Activated CD4-positive, alpha-beta T cell treated with anti-CD3 and anti-CD28 coated beads for 48 hours (primary cell): ENCODE data around the gene RPL15.

ENCODE experiments used
- DNase-seq: peaks from one replicate; pipeline ENCODE4 v3.0.0-alpha.2; 2020

The RPL15 gene

DNA sequence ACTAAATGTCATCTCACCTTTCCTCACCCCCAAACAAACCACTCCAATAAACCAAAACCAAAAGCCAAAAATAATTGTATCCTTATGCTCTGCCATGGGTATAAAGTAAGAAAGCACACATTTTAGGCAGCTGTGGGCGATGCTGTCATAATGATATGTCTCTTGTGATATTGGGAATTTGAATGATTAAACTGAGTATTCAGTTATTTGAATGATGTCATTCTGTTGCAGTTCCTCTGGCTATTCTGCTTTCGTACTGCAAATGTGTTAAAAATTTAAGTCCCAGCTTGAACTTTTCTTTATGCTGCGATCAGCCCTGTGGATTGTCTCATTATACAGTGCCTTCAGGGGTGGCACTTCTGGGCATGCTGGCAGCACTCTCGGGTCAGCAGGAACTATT, 17.3 kb downstream of the RPL15 start:
- DNase-seq = no peak

DNA sequence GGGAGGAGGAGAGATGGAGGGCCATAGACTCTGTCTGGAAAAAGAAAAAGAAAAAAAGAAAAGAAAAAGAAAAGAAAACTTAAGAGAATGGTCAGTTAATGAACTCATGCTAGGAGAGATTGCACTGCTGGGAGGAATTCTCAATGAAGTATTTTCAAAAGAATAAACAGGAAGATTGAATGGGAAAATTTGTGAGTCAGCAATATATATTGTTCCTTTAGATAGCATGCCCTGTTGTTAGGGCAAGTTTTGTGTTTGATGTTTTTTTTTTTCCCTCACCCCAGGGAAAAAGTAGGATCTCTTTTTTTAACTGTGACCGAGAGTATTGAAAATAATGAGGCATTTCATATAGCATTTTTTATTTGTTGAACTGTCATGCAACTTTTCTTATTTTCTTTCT, 20.4 kb downstream of the RPL15 start:
- DNase-seq = no peak

DNA sequence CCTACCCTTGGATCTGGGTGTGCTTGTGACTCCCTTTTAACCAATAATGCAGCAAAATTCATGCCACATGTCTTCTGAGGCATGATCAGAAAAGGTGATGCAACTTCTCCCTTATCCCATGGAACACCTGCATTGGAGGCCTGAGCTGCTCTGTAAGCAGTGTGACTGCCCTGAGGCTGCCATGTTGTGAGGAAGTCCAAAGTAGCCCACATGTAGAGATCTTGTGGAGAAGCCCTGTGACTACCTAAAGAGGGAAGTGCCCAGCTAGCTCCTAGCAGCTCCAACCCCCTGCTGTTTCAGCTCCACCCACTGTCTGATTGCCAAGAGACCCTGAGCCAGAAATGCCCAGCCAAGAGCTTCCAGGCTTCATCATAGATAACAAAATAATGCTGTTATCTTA, 21.8 kb downstream of the RPL15 start:
- no peak for DNase-seq

DNA sequence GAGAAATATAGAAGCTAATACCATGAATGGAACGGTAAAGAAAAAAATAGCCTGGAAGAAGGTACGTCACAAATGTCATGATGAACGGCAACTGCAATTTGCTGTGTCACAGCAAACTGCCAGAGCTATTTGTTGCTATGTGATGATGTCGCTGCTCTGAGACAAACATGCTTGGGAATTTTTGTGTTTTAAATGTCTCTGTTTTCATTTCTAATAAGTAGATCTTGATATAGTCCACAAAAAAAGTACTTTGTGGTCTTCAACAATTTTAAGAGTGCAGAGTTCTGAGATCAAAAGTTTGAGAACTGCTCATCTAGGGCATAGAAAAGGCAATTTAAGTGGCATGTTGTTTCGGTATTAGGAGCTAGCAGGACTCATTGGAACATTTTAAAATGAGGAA, 23.8 kb downstream of the RPL15 start:
- no peak for DNase-seq

DNA sequence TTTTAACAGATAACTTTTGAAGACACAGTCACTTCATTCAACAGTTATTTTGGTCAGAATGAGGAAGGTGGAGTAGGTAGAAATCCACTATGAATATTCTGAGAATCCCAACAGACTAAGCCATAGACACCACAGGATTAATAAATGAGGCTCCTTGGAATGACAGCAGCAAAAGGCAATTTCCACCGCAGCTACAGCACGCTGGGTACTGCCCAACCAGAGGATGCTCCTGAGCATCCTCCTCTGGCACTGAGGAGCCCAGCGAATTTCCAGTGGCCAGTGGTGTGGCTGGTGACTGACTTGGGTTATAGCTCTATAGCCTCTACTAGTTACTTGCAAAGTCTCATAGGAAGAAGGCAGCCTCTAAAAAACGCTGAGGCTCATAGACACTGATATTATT, 24.5 kb downstream of the RPL15 start:
- DNase-seq = no peak

DNA sequence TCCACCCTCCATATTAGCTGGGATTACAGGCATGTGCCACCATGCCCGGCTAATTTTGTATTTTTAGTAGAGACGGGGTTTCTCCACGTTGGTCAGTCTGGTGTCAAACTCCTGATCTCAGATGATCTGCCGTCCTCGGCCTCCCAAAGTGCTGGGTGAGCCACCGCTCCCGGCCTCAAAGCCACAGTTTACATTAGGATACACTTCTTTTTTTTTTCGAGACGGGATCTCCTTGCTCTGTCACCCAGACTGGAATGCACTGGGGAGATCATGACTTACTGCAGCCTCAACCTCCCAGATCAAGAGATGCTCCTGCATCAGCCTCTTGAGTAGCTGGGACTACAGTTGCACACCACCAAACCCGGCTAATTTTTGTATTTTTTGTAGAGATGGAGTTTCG, 25.6 kb downstream of the RPL15 start:
- no peak for DNase-seq

DNA sequence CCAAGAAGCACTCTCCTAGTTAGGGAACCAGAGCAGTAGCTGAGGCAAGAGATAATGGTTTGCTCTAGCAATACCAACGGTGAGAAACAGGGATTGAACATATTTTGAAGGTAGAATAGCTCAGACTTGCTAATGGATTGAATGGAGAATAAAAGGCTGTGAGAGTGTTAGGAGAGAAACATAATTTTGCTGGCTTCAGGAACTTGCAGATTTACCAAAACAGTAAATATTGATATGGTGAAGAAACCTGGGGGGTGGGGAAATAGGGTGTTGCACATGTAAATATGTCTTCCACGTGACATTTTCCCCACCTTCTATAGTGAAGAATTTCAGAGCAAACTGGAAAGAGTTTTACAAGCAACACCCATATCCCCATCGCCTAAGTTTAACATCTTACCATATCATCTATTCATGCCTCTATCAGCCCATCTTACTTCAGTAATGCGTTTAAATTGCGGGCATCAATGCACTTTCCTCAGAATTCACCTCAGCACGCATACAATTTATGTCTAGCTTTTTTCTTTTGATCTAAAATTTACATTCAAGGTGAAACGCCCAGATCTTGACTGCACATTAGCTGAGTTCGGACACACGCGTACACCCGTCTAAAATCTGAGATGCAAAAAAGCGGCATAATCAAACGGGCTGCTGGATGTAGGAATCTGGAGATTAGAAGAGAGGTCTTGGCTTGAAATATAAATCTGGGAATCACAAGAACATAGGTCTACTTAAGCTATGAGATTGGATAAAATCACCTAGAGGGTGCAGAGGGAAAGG, 27.3 kb downstream of the RPL15 start:
- no peak for DNase-seq

DNA sequence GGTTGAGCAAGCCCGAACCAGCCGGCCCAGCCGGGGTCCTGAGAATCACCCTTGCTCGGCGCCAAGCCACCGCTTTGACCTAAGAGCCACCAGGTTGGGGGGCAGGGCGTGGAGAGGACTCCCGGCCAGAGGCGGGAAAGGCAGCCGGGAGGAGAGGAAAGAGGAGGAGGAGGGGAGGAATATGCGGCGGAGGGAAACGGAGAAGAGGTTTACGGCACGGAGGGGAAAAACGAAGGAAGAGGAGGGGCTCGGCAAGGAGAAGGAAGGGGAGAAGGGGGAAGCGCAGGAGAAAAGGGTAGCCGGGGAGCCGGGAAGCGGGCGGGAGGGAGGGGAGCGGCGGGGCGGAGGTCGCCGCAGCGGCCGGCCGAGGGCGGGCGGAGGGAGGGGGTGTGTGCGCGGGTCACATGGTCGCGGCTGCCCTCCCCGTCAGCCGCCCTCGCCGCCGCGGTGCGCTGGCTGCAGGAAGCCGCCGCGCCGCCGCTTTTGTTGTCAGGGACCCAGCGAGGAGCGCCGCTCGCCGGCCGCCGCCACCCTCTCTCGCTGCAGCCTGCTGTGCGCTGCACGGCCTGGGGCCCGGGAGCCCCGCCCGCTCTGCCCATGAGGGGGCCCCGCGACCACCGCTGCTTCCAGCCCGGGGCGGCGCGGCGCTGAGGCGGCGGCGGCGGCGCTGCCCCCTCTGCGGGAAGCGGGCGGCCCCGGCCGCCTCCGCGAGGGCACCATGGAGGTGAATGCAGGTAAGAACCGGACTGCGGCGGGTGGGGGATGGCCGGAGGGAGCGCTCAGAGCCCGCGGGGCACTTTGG, 28.1 kb downstream of the RPL15 start, which contains the start of gene NR1D2:
Gene NR1D2, plus strand, starts transcription at position 426 of the 802 bp plus-strand sequence. Its CDS starts 293 bp downstream, at position 719.
- peak; percentile 79 for DNase-seq

DNA sequence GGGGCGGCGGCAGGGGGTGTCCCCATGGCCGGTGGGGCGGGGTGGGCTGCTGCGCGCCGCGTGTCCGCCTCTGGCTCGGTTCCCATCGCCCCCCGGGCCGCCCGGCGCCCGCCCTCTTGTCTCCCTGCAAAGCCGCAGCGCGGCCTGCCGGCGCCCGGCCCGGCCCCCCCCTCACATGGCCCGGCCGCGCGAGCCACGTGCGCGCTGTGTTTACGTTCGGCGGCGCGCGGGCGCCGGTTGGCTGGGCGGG, 28.7 kb downstream of the RPL15 start:
- DNase-seq = no peak

DNA sequence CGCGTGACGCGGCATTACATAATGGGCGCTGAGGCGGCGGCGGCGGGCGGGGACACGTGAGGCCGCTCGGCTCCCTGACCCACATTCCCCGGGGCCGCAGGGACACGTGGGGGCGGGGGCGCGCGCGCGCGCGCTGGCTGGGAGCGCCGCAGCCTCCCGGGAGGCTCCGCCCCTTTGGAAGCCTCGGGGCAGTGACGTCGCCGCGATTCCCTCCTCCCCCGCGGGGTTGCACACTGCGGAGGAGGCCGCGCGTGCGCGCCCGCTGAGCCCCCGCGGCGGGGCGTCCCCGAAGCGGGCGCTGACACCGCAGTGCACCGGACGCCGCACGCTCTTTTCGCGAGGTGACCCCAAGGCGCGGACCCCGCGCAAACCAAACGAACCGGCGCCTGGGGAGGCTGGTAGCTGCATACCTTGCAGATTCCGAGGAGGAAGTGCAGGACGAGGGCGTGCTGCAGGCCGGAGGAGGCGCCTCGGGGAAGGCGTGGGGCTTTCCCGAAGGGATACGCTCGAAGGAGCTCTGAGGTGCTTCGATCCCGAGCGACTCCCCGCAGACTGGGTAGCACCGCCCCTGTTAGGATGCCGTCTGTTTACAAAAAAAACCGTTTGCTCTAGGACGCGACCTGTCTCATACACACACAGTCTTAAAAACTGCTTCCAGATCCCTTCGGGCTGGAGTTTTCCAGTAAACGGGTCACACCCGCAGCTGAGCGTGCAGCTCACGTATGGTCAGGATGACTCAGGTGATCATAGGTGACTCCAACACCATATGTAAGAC, 29.2 kb downstream of the RPL15 start:
- DNase-seq = peak; percentile 97

DNA sequence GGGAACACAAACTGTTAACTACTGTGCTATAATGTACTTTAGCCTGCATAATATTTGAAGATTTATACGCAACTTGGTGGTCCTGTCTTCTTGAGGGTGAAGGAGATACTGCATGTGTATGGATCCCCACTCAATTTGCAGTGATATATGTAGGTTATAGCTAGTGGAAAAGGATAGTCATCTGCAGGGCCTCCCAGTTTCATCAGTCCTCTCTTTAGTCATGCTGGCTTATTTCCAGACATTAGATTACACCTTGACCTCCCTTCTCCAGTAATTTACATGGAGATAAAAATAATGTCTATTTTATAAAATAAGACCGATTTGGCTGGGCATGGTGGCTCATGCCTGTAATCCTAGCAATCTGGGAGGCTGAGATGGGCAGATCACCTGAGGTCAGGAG, 31.8 kb downstream of the RPL15 start:
- DNase-seq = no peak

DNA sequence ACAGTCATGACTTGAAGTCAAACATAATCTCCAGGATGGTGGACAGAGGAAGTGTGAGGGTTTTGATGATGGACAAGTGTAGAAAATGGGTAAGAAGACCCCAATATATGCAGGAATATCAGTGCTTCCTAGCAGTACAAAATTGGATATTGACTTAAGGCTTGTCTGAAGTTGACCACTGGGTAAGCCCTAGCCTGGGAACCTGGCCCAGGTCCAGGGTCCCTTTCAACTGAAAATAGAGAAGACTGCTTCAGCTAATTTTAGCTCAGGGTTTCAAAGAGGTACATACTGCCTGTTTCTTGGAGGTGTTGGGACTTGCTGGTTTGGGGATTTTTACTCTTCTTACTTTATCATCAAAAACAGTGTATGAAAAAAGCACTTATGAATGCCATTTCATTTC, 32.9 kb downstream of the RPL15 start:
- no peak for DNase-seq

DNA sequence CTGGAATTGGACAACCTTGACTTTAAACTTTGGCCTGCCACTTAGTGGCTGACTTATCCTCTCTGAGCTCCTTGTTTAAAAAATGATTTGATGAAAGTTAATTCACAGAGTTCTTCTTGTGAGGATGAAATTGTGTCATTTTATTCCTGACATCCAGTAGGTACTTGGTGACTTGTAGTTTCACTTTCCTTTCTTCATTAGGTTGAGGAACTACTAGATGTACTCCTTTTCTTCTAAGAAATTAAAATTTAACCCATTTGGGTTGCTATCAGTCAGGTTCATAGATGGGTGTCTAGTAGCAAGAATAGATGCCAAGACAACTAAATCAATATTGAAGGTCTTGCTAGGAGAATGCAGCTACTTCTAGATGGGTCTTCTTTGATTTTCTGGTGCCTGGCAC, 33.4 kb downstream of the RPL15 start:
- no peak for DNase-seq

DNA sequence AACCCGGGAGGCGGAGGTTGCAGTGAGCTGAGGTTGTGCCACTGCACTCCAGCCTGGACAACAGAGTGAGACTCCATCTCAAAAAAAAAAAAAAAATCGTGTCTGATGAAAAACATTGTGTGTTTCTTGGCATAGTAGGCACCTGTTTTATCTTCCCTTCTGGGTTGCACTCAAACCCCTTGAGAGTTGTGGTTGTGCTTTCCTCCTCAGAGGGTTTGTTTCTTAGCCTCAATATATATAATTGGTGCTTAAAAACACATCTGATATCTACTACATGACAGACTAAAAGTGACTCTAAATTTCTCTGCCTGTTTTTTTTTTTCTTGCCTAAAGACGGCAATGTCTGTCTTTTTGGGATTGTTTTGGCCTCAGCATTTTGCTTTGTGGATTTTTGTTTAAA, 35.7 kb downstream of the RPL15 start:
- DNase-seq = no peak

DNA sequence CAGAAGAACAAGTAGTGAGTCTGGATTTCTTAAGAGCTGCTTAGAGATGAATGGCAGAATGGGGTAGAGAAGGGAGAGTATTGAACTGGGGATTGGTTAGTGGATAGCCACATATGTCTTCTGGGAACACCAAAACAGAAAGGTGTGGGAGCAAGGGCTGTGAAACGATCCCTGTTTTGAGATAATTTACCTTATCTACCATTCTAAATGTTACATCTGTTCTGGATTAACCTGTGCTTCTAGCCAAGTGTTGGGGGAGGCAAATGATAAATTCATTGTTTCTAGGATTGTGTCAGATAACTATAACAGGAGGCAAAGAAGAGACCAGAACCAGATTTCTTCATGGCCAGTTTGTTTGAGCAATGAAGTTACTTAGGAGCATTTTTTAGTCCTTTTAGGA, 36.6 kb downstream of the RPL15 start:
- no peak for DNase-seq

DNA sequence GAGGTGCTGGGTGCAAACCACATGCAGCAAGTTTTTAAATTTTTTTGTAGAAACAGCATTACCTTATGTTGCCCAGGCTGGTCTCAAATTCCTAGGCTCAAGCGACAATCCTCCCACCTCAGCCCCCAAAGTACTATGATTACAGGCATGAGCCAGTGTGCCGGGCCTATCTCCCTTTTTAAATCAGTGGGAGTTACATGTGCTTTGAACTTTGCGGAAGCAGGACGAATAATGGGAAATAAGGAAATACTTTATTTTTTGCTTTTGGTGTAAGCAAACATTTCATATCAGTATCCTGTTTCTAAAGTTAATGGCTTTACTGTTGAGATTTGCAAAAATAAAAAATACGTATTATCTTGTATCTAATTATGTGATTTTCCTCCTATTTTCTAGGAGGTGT, 37.2 kb downstream of the RPL15 start:
- no peak for DNase-seq

DNA sequence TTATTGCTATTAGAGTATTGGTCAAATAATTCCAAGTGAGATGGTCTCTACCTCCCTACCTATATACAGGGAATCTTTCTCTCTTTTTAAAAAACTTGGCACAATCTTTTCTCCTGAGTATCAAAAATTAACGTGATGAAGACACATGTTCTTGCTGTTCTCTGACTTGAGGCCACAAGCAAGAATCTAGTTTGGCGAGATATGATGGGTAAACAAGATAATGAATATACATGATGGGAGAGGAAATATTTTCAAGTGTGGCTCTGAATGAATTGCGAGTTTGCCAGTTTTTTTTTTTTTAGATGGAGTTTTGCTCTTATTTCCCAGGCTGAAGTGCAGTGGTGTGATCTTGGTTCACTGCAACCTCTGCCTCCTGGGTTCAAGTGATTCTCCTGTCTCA, 39.8 kb downstream of the RPL15 start:
- no peak for DNase-seq

DNA sequence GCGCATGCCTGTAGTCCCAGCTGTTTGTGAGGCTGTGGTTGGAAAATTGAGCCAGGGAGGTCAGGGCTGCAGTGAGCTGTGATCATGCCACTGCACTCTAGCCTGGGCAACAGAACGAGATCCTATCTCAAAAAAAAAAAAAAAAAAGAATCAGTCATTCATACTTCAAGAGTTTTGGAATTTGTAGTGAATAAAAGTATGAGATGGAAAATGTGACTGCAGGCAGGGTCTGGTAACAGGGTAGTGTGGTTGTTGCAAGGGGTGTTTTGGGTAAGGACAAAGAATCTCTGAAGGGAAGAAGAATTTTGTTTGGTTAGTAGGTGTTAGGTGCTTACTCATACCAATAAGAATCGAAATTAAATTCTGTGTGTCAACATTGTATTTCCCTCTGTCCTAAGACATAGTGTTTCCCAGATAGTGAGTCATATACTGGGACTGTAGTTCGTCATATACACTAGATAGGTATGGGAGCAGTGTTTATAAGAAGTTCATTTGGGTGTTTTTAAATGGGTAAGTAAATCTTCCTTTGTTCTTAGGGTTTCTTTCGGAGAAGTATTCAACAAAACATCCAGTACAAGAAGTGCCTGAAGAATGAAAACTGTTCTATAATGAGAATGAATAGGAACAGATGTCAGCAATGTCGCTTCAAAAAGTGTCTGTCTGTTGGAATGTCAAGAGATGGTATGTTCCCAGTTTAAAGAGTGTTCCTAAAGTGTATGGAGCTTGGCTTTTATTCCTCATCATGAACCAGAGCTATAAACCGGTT, 42.4 kb downstream of the RPL15 start:
- no peak for DNase-seq

DNA sequence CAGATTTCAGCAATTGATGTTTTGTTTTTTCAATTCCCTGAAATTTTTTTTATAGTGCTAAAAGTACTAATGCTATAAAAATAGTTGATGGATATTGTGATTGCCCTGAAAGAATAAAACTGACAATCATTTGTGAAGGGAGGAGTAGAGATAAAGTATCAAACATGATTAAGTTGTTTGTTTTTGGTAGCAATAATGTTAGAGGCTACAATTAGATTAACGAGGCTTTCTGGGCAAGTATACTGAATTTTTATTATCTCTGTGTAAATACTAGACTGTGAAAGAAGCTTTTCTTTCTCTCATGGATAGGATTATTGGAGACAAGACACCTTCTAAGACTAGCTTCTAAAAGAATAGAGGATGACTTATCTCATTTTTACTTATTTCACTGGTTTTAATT, 43.7 kb downstream of the RPL15 start:
- DNase-seq = no peak

DNA sequence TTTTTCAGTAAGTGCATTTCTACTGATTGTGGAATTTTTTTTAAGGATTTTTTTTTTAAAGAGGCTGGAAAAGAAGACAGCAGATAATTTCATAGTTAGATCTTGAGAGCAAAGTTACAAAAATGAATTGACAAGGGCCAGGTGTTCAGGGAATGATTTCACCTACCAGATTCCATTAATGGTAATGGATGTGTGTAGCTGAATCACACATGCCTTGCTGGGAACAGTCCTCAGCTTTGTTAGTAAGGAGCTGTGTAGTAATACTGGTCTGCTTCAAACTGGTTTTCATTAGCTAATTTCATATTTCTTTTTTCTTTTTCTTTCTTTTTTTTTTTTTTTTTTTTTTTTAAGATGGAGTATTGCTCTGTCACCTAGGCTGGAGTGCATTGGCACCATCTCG, 44.1 kb downstream of the RPL15 start:
- no peak for DNase-seq

DNA sequence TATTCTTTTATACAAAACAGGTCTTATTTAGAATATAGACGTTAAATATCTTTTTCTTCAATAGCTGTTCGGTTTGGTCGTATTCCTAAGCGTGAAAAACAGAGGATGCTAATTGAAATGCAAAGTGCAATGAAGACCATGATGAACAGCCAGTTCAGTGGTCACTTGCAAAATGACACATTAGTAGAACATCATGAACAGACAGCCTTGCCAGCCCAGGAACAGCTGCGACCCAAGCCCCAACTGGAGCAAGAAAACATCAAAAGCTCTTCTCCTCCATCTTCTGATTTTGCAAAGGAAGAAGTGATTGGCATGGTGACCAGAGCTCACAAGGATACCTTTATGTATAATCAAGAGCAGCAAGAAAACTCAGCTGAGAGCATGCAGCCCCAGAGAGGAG, 45.0 kb downstream of the RPL15 start:
- no peak for DNase-seq

DNA sequence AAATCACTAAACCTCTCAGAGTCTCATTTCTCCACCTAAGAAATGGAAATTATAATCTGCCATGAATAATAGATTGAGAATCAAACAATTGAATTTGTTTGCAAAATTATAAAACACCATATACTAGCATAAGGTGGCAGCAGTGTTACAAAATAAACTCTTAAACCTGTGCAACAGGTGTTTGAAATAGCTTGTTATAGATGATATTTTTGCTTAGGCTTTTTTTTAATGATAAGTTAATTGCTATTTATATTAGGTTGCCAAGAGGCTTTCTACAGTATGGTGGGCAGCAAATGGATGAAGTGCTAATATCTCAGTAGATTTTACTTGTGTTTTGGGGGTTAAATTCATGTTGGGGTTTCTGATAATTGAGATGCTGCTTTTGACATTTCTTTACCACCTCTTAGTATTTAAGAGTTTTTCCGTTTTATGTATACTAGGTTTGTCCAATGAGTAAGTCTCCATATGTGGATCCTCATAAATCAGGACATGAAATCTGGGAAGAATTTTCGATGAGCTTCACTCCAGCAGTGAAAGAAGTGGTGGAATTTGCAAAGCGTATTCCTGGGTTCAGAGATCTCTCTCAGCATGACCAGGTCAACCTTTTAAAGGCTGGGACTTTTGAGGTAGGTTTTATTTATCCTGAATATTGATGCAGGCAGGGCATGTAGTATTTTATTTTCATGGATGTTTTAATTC, 47.8 kb downstream of the RPL15 start:
- DNase-seq = no peak

DNA sequence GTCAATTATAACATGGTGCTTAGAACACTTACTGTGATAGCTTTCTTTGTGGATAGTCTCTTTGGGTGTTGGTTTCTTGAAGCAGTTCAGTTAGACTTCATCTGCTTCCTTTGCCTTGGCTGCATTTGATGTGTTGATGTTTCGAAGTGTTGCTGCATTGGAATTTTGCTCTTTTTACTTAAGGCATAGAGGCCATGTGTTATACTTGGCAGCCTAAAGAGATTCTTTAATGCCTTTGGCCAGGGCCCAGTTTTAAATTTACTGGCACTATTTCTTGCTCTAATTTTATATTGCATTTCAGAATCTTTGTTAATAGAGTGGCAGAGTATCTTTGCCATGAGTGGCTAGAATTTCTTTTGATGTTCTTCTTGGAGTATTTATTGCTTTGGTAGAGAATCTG, 49.4 kb downstream of the RPL15 start:
- DNase-seq = no peak
